GM18502 (cell line): ENCODE results near the gene CCNY.

ENCODE experiments used
- ATAC-seq: cut with Tn5 transposase; IDR thresholded peaks from one replicate; pipeline ENCODE4 v1.9.1; 2021; ENCODE audit warnings: mild to moderate bottlenecking; ENCODE audit not compliant: unreplicated experiment, poor library complexity

The CCNY gene

DNA sequence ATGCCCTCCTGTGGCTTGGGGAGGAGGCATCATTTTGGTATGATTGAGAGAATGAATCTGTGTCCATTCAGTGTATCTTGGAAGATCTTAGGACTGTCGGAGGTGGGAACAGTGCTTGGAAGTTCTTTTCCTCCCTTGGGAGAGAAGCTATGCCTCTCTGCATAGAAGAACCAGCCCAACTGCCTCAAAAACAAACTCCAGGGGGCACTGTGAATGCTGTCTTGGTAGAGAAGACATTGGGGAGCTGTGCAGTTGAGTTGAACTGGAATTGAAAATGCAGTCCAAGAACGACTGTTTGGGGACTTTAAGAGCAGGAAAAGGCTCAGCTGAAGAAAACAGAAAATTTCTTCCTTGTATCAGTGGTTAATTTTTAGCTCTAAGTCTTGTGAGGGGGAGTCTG lies 263.9 kb downstream of the CCNY start:
- no peak for ATAC-seq

DNA sequence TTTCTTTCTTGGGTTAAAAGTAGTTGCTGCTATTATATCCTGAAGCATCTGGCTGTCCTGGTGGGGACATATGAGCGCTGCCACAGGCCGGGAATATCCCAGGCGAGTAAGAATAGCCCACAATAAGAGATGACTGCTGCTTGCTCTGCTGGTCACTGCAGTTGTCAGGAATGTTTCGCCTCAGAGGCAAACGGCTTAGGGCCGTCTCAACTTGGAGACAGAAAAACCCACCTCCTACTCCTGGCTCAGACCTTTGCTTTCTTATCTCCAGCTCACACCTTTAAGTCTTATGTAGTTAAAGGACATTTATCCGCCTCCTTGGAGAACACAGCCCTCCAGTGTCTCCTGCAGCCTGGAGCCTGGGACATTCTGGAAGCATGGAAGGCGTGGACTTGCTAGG lies 268.9 kb downstream of the CCNY start, which contains the start of gene GJD4:
TSS of gene GJD4 (plus strand) at position 151 of the 400 bp plus-strand sequence. CDS start at position 378, 227 bp downstream.
- ATAC-seq = no peak

DNA sequence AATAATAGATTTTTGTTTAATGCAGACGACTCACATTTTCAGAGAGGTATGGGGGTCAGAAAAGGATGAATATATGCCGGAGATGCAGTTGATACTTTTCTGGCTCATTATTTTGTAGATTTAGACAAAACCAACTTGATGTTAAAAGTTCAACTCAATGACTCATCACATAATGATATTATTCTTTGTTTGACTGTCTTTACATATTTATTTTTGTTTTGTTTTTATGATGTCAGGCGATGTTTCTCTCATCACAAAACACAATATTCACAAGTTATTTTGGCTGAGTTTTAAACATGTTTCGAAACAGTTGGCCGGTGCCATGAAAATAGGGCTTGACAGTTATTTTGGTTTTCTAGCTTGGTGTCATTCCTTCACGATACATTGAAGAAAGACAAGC lies 270.1 kb downstream of the CCNY start:
- no peak for ATAC-seq

DNA sequence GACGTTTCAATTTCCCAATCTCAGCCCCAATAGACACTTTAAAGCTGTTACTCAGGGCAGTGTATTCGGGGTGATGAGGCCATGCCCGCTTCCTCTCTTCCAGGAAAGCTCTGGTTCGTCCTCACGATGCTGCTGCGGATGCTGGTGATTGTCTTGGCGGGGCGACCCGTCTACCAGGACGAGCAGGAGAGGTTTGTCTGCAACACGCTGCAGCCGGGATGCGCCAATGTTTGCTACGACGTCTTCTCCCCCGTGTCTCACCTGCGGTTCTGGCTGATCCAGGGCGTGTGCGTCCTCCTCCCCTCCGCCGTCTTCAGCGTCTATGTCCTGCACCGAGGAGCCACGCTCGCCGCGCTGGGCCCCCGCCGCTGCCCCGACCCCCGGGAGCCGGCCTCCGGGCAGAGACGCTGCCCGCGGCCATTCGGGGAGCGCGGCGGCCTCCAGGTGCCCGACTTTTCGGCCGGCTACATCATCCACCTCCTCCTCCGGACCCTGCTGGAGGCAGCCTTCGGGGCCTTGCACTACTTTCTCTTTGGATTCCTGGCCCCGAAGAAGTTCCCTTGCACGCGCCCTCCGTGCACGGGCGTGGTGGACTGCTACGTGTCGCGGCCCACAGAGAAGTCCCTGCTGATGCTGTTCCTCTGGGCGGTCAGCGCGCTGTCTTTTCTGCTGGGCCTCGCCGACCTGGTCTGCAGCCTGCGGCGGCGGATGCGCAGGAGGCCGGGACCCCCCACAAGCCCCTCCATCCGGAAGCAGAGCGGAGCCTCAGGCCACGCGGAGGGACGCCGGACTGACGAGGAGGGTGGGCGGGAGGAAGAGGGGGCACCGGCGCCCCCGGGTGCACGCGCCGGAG lies 271.4 kb downstream of the CCNY start:
- no peak for ATAC-seq

DNA sequence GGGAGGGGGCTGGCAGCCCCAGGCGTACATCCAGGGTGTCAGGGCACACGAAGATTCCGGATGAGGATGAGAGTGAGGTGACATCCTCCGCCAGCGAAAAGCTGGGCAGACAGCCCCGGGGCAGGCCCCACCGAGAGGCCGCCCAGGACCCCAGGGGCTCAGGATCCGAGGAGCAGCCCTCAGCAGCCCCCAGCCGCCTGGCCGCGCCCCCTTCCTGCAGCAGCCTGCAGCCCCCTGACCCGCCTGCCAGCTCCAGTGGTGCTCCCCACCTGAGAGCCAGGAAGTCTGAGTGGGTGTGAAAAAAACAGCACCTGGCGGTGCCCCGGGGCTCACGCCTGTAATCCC lies 272.0 kb downstream of the CCNY start:
- no peak for ATAC-seq

DNA sequence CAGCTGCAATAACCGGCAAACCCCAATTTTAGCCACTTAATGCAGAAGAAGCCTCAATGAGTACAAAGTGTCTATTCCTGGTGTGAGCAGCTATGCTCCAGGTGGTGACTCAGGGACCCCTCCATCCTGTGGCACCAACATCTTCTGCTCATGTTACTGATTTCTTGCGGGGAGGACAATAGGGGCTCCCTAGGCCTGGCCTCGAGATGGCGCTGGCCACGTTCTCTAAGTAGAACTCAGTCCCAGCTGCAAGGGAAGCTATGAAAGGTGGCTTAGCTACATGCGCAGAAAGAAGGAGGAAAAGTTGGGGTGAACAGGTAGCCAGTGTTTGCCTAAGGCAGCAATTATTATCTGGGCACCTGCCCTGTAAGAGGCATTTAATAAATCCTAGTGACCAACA lies 275.4 kb downstream of the CCNY start:
- no peak for ATAC-seq

DNA sequence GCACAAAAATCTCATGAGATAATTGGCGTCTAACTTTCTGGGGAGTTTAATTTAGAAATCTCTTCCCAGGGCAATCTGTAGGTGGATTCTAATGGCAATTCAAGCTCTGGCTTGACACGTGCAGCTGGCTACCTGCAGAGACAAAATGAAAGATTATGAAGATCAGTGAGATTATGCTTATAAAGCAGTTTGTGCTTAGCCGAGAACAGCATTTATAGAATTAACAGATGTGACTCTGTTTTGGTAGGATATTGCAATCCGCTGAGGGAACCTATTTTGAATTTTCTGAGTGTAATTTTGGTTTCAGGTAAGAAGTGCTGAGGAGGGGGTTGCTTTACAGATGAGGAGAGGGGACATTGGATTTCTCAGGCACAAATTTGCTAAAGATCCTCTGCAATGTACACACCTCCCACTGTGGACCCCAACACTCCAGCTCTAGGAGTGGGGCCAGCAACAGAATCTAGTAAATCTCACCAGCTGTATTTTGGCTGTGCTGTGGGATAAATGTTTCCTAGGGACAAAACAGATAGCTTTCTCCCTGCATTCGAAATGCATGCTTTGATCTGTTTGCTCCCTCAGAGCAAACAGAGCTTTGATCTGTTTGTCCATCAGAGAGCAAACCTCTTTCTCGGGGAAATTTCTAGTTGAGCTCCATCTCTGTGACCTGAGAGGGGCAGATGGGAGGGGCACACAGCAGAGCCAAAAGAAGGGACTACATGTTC lies 276.2 kb downstream of the CCNY start:
- no peak for ATAC-seq

DNA sequence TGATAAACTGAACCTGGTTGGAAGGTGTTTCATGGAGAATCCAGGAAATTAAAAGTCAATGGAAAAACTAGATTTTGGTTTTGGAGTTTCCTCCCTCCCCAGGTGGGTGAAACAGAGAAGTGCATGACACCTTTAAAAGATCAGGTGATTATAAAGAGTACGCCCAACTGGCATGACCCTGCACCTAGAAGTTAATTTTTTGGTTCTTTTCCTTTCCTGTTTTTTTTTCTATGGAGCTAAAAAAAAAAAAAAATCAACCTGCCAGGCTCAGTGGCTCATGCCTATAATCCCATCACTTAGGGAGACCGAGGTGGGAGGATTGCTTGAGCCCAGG lies 276.8 kb downstream of the CCNY start:
- ATAC-seq = no peak

DNA sequence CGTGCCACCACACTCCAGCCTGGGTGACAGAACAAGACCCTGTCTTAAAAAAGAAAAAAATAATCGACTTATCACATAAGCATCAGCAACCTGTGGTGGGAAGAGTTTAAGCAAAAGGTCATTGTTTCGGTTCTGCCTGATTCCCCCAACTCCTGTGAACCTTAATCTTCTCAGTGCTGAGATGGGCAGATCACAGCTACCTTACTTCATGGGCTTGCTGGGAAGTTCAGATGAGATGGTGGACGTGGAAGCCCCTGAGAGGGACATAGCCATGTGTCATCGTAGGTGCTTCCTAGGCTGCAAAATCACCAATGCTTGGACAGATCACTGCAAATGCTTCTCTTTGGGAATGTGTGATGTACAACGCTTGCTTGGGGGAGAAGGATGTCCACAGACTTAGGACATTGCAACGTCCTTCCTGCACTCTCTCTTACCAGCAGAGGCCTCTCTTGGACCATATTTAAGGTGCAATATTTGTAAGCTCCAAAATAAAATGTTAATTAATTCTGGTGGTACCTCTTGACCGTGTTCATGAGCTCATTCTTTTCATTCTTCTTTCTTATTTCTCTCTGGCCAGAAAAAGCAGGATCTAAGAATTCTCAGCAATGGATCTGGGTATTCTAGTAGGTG lies 277.4 kb downstream of the CCNY start:
- ATAC-seq = no peak

DNA sequence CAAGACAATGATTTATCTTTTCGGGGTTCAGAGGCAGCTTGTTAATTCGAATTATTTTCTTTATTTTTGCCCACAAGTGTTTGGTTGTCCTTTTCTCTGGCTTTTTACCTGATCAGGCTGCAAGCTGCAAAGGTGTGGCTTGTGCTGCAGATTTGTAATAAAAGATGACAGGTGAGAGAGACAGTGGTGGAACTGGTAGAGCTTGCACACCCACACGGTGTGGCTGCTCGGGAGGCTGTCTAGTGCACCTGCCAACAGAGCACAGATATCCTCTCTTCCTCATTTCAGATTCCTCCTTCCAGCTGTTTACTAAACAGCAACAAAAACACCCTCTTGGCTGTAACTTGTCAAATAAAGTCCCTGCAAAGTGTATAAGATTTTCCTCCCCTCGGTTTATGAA lies 278.0 kb downstream of the CCNY start:
- no peak for ATAC-seq
